Epithelial cell of esophagus (primary cell): ENCODE results near the gene DGCR2.

ENCODE experiments used
- DNase-seq: peaks from one replicate; pipeline ENCODE4 v3.0.0; 2010; ENCODE audit warnings: low read depth
- H3K4me3 ChIP-seq: 2 replicates; pipeline ENCODE4 v1.5.1; 2011; ENCODE audit warnings: mild to moderate bottlenecking, low read length, control low read depth
- TF ChIP-seq, protein P1 (sequence below): IDR thresholded peaks from 2 replicates; pipeline ENCODE4 v1.5.1; 2011; ENCODE audit warnings: low read depth, mild to moderate bottlenecking, low read length, control low read depth, inconsistent platforms; ENCODE audit not compliant: insufficient read depth; ENCODE audit errors: missing control alignments

DGCR2 gene

DNA sequence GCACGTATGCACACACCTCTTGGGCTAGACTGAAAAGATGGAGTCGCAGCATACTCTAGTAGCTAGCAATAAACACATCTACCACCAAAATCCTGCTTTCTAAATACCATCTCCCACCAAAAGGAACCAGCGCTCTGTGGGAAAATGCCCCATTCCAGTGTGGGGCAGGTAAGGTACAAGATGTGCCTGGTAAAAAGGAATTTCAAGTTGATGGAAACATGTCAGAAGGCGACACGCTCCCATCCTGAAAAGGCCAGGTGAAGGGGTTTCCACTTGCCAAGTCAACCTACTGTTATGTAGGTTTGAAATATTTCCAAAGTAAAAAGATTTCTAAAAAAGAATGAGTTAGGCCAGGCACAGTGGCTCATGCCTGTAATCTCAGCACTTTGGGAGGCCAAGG is 8.8 kb downstream of the DGCR2 start:
- no peak for DNase-seq
- H3K4me3 ChIP-seq = no peak overlapping the region
- TF ChIP-seq, protein P1, sequence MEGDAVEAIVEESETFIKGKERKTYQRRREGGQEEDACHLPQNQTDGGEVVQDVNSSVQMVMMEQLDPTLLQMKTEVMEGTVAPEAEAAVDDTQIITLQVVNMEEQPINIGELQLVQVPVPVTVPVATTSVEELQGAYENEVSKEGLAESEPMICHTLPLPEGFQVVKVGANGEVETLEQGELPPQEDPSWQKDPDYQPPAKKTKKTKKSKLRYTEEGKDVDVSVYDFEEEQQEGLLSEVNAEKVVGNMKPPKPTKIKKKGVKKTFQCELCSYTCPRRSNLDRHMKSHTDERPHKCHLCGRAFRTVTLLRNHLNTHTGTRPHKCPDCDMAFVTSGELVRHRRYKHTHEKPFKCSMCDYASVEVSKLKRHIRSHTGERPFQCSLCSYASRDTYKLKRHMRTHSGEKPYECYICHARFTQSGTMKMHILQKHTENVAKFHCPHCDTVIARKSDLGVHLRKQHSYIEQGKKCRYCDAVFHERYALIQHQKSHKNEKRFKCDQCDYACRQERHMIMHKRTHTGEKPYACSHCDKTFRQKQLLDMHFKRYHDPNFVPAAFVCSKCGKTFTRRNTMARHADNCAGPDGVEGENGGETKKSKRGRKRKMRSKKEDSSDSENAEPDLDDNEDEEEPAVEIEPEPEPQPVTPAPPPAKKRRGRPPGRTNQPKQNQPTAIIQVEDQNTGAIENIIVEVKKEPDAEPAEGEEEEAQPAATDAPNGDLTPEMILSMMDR = no peak

DNA sequence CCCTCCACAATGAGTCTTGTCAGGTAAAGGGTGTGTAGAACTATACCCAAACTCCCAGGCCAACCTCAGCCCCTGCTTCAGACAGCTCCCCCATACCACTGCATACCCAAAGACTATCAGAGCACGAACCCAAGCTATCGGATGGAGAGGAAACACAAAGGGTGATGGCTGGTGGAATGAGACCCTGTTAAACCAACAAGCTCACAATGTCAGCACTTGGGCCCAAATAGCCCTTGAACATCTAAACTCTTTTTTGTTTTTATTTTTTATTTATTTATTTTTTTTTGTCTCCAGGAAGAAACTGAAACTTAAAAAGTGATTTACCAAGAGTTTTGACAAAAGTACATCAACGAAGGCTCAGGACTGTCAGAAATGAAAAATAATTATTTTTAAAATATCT is 10.6 kb downstream of the DGCR2 start:
- DNase-seq = no peak
- no peak overlapping the region for H3K4me3 ChIP-seq
- TF ChIP-seq, protein P1 = no peak

DNA sequence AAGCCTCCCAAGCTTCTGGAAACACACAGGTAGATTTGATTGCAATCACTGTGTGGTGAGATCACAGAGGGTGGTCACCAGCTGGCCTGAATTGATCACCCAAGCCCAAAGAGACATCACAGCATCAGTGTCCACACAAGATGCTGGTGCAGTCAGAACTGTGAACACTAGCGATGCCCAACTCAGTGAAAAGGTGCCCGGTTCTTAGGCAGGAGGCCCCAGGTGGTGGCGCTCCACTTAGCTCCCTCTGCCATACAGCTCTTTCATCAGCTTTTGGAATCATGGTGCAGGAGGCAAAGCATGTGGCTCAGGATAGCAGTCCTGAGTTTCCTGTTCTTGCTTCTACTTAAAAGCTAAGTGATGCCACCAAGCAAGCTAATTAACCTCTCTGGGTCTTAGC is 11.1 kb downstream of the DGCR2 start:
- DNase-seq = no peak
- H3K4me3 ChIP-seq = no peak overlapping the region
- TF ChIP-seq, protein P1 = peak; percentile 8

DNA sequence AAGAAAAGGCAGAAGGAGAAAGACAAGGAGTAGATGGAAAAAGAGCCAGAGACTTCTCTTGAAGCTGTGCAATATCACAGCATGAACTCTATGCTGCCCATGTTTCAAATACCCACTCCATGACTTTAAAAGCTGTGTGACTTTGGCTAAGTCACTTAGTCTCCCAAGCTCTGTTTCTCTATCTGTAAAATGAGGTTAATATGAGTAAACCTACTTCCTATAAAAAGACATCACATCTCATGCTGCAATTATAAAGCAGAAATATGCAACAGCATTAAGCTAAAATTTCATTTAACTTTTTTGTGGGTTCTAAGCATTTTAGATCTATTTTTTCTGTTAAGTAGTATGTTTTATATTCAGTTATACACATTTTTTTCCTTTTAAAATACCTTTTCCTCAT is 11.6 kb downstream of the DGCR2 start:
- TF ChIP-seq, protein P1 = no peak
- no peak overlapping the region for H3K4me3 ChIP-seq

DNA sequence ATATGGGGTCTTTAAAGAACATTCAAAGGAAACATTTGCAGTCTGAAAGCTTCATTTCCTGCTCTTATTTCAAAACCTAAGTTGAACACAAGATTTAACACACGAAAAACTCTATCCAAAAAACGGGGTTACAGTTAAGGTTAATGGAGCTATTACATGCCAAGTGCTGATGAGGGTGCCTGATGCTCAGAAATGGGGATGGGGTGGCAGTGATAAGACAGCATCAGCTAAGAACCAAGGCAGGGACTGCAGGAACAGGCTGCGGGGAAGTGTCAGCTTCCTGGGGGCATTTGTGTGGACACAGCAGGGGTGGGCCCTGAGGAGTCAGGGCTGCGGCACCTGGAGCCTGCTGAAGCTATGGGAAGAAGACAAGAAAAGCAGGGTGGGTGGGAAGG is 12.2 kb downstream of the DGCR2 start:
- H3K4me3 ChIP-seq = no peak overlapping the region
- TF ChIP-seq, protein P1 = no peak
- no peak for DNase-seq

More for the DNA sequence above, 11.6 kb downstream of the DGCR2 start:
- DNase-seq = no peak

DNA sequence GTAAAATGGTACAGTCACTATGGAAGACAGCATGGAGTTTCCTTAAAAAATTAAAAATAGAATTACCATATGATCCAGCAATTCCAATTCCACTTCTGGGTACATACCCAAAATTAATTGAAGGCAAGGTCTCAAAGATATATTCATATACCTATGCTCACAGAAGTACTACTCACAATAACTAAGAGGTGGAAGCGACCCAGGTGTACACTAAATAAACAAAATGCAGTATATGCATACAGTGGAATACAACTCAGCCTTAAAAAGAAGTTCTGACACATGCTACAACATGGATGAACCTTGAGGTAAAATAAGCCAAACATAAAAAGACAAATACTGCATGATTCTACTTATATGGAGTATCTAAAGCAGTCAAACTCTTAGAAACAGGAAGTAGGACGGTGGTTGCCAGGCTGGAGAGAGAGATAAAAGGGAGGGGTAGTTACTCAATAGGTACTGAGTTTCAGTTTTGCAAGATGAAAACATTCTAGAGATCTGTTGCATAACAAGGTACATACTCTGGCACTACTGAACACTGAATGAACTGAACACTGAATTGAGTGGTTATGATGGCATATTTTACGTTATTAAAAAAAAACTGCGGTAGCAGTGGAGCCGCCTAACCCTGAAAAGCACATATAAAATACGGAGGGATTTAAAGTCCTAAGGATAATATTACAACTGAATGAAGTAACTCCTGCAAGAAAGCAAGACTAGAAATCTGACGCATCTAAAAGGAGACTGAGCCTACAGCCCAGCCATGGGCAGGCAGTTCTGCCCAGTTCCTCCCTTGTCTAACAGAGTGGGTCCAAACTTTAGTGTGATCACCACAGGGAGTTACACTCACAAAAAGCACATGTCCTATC is 12.8 kb downstream of the DGCR2 start:
- TF ChIP-seq, protein P1 = no peak
- H3K4me3 ChIP-seq = no peak overlapping the region
- DNase-seq = peak; percentile 92

DNA sequence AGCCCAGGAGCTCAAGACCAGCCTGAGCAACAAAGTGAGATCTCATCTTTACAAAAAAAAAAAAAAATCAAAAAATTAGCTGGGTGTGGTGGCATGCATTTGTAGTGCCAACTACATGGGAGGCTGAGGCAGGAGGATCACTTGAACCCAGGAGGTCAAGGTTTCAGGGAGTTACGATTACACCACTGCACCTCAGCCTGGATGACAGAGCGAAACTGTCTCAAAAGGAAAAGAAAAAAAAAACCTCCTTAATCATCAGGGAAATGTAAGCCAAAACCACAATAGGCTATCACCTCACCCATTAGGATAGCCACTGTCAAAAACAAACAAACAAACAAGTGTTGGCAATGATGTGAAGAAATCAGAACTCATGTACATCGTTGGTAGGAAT is 13.4 kb downstream of the DGCR2 start:
- no peak overlapping the region for H3K4me3 ChIP-seq
- peak; percentile 74 for DNase-seq
- TF ChIP-seq, protein P1 = no peak
